KOPT-K1 (cell line): ENCODE measurements around the gene AGXT2.

Experiments
- H3K27ac ChIP-seq: fragments of 200-600 bp; sonication (generic); 2 replicates; pipeline ENCODE4 v1.5.1; 2016; ENCODE audit warnings: antibody characterized with exemption, mild to moderate bottlenecking, low read depth, low read length; ENCODE audit not compliant: poor library complexity, severe bottlenecking
- H3K36me3 ChIP-seq: fragments of 200-600 bp; sonication (generic); 2 replicates; pipeline ENCODE4 v1.5.1; 2017; ENCODE audit warnings: antibody characterized with exemption, mild to moderate bottlenecking, low read length, moderate library complexity; ENCODE audit not compliant: insufficient read depth
- H3K9me3 ChIP-seq: fragments of 200-600 bp; sonication (generic); 2 replicates; pipeline ENCODE4 v1.5.1; 2017; ENCODE audit warnings: antibody characterized with exemption, low read length, mild to moderate bottlenecking; ENCODE audit not compliant: insufficient read depth, poor library complexity, severe bottlenecking

AGXT2 gene

GRCh38 chr5:35012365-35012764, 35.4 kb downstream of the AGXT2 start:
- Histone ChIP-seq H3K27ac (no peak overlapping the region), H3K36me3 (no peaks in the 10 kb centered on the region), H3K9me3 (peaks cover 3% of the 10 kb centered on the region)

DNA sequence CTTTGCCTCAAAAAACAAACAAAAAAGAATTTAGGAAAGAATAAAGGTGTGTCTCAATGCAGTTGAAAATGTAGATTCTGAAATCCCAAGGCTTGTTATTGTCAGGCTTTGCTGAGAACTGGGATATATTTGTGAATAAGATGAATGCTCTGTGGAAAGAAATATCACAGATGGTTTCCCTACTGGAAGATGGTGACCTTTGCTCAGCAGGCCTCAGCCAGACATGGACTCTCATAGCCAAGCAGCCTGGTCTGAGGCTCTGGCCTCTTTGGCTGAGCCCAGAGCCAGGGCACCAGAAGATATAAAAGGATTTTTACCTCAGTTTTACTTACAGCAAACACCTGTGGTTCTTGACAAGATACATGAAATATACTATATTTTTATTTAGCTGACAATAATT, 37.1 kb downstream of the AGXT2 start:
- Histone ChIP-seq H3K36me3 (no peaks in the 10 kb centered on the region), H3K9me3 (peaks cover 3% of the 10 kb centered on the region), H3K27ac (no peak overlapping the region)

GRCh38 chr5:35009657-35010056, 38.1 kb downstream of the AGXT2 start:
- H3K9me3 ChIP-seq: peaks cover 3% of the 10 kb centered on the region
- no peaks in the 10 kb centered on the region for H3K36me3 ChIP-seq
- no peak overlapping the region for H3K27ac ChIP-seq

- no peak overlapping the region for H3K27ac ChIP-seq
- no peaks in the 10 kb centered on the region for H3K36me3 ChIP-seq
- peaks cover 3% of the 10 kb centered on the region for H3K9me3 ChIP-seq
Measured at GRCh38 chr5:35009019-35009418, 38.7 kb downstream of the AGXT2 start.

DNA sequence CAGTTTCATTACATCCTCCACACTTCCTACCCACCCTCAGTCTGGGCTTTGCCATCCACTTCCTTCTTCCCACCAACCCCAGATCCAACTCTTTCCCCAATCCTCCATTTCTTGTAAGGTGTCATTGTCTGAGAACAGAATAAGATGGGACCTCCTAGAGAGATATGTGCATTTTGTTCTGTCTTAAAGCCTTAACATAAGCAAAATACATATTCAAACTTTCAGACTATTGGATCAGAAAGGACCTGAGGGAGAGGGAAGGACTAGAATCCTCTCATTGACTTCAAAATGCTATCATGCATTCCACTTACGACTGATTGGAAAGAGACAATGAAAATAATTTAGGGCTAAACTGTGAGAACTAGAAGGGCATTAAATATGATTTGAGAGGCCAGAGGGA, 43.0 kb downstream of the AGXT2 start:
- no peaks in the 10 kb centered on the region for H3K36me3 ChIP-seq
- peaks cover 3% of the 10 kb centered on the region for H3K9me3 ChIP-seq
- no peak overlapping the region for H3K27ac ChIP-seq

DNA sequence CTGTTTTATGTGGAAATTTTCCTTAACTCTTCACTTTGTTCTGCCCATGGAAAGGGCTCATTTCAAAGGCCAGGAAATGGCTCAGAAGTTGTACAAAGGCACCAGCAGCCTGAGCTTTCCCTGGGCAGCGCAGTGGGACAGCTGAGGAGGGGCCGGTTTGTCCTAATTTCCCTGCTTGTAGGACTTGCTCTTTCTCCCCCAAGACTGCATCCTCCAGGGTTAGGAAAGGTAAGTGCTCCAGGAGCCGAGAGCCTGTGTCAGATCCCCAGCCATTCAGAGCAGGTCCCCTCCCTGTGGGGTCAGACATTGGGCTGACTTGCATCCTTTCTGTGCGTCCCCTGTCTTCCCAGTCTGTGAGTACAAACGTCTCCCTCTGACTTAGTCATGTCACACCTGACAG, 43.5 kb downstream of the AGXT2 start:
- H3K36me3 ChIP-seq: no peaks in the 10 kb centered on the region

DNA sequence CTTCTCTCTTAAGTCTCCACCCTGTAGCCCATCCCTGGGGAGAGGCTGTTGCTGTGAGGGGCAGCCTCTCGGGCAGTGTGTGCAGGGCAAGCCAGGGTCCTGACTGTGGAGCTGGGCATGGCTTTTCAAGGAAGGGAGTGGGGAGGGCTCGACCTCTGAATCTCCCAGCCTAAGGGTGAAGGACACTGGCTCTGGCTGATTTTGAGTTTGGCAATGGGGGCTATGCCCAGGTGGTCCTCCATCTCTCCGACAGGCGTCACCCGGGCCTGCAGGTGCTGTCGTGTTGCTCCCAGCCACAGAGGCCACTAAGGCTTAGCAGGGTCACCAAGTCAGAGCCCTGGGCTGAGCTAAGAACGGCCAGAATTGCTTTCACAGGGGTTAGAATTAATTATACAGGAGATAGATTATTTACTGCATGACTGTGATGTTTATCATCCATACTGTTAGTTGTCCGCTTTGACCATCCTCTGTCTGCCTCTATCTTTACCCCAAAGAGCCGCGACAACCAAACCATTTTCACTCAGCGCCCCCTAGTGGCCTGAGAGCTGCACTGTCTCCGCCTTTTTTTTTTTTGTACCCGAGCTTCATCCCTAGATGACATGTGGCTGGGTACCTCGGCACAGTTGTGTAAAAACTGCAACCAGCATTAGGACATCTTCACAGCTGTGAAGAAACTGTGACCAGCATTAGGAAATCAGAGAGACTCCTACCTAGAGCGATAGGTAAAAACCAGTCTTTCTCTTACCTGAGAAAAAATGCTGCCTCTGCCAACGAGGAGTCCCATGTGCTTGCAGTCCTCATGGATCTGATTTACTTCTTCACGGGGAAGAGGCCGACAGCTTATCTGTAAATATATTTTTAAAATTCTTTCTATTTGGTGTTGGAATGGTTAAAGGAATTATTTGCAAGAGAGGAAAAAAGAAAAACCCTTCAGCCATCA, 44.5 kb downstream of the AGXT2 start:
- Histone ChIP-seq H3K27ac (no peak overlapping the region), H3K9me3 (no peaks in the 10 kb centered on the region), H3K36me3 (no peaks in the 10 kb centered on the region)

More for the DNA sequence above, 43.5 kb downstream of the AGXT2 start:
- peaks cover 3% of the 10 kb centered on the region for H3K9me3 ChIP-seq
- no peak overlapping the region for H3K27ac ChIP-seq

GRCh38 chr5:35002459-35002858, 45.3 kb downstream of the AGXT2 start:
- H3K9me3 ChIP-seq: no peaks in the 10 kb centered on the region
- no peaks in the 10 kb centered on the region for H3K36me3 ChIP-seq
- no peak overlapping the region for H3K27ac ChIP-seq

DNA sequence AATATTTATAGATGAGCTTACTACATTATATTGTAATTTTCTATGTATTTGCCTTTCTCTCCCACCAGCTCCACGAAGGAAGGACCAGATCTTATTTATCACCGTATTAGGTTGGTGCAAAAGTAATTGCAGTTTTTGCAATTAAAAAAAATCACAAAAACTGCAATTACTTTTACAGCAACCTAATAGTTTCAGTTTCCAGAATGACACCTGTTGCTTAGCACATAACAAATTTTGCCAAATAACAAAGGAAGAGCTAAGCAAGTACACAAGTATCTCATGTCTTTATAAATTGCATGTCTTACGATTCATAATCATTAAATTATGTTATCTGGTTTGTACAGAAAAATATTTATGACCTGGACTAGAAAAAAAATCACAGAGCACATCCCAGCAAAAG, 45.9 kb downstream of the AGXT2 start:
- Histone ChIP-seq H3K27ac (no peak overlapping the region), H3K36me3 (no peaks in the 10 kb centered on the region), H3K9me3 (no peaks in the 10 kb centered on the region)

GRCh38 chr5:34998058-34998789, 49.5 kb downstream of the AGXT2 start:
- Histone ChIP-seq H3K36me3 (no peaks in the 10 kb centered on the region), H3K27ac (no peak overlapping the region)

DNA sequence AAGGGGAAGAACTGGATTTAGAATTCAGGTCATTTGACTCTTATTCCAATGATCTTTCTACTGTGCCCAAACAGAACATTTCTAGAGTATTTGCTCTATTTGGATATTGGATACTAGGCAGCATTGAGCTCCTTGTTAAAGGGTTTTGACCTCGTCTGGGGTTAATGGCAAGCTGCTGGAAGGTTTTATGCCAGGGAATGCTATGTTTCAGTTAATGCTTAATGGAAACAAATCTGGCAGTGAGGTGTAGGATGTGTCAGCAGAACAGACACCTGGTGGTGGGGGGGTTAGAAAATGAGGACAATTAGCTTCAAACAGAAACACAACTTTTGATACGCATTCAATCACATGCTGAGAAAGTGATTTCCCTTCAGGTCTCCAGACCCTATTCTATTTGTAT, 51.5 kb downstream of the AGXT2 start:
- H3K36me3 ChIP-seq: no peaks in the 10 kb centered on the region
- H3K27ac ChIP-seq: no peak overlapping the region
- no peaks in the 10 kb centered on the region for H3K9me3 ChIP-seq

More at GRCh38 chr5:34998058-34998789, 49.5 kb downstream of the AGXT2 start:
- H3K9me3 ChIP-seq: no peaks in the 10 kb centered on the region

DNA sequence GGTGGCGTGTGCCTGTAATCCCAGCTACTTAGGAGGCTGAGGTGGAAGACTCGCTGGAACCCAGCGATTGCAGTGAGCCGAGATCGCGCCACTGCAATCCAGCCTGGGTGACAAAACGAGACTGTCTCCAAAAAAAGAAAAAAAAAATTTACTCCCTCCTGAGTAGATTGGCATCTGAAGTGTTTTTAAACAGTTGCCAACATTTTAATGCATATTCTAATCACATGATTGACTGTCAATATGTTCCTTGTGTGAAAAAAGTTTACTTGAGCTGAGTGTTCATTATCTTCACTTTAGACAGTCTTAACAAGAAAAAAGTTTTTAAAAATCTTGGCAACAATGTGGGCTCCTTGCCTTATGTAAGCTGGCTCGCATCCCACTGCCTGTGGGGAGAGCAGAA, 53.8 kb downstream of the AGXT2 start:
- Histone ChIP-seq H3K27ac (no peak overlapping the region), H3K36me3 (no peaks in the 10 kb centered on the region), H3K9me3 (no peaks in the 10 kb centered on the region)

DNA sequence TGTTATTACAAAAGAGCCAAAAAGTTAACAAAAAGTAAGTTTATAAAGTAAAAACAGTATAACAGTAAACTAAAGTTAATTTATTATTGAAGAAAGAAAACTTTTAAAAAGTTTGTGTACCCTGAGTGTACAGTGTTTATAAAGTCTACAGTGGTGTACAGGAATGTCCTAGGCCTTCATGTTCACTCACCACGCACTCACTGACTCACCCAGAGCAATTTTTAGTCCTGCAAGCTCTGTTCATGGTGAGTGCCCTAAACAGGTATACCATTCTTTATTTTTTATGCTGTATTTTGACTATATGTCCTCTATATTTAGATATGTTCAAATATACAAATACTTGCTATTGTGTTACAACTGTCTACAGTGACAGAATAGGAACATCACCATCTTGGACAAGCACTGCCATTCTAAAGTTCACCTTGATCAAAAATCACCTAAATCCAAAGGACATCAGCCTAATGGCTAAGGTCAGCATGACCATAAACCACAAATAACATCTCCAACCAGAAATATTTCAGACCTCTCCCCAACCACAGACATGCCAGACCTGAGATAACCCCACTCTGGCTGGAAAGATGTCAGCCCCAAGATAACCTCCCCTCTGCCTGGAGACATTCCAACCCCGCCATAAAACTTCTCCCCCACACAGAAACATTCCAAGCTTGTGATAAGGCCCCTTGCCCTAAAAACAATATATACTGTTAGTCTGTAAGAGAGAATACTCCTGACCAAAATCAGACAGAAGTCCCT, 56.1 kb downstream of the AGXT2 start:
- H3K27ac ChIP-seq: no peak overlapping the region
- peaks cover 12% of the 10 kb centered on the region for H3K9me3 ChIP-seq
- no peaks in the 10 kb centered on the region for H3K36me3 ChIP-seq

DNA sequence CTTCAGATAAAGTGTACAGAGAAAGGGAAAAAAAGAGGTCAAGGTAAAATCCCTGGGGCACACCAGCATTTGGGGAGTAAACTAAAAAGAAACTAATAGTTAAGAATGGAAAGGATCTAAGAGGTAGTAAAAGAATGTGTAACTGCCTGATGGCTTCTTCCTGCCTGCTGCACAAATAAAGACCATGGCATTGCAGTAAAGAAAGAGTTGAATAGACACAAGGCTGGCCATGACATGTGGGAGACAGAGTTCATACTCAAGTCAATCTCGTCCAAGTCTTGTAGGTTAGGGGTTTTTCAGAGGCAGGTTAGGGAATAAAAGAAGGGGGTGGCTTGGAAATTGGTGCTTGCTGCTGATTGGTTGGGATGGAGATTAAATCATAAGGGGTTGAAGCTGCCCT, 60.8 kb downstream of the AGXT2 start:
- Histone ChIP-seq H3K27ac (no peak overlapping the region), H3K36me3 (no peaks in the 10 kb centered on the region), H3K9me3 (peaks cover 29% of the 10 kb centered on the region)

DNA sequence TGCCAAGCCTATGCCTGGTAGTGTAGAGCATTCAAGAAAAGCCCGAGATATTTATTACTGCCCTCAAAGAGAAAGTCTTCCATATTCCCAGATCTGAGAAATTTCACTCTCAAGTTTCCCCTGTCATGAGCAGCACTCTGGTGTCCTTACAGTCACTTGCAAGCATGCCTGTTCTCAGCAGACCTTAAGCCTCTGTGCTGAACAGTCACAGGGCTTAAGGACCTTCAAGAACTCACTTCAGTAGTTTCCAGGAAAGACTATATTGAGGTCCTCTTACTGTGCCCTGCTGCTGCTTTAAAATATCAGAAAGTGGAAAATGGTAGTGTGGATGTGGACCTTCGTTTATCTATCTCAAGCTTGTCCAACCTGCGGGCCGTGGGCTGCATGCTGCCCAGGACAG, 64.9 kb downstream of the AGXT2 start:
- H3K9me3 ChIP-seq: peaks cover 29% of the 10 kb centered on the region
- H3K27ac ChIP-seq: no peak overlapping the region

More for the DNA sequence above, 64.9 kb downstream of the AGXT2 start:
- no peaks in the 10 kb centered on the region for H3K36me3 ChIP-seq
